Measurements from ENCODE around the gene PCDHGC5.

Gene PCDHGC5

GRCh38 chr5:141484310-141484640 is 4.6 kb upstream of the PCDHGC5 start:
- TF ChIP-seq RARB (CRISPR knock-in tag; IDR thresholded peaks at IDR 0.05) (no peak), BACH2 (CRISPR knock-in tag; IDR thresholded peaks at IDR 0.05; ENCODE audit: borderline replicate concordance) (no peak), ZNF565 (CRISPR knock-in tag; conservative IDR thresholded peaks at IDR 0.05; ENCODE audit: low read depth) (no peak), ESRRG (CRISPR knock-in tag; IDR thresholded peaks at IDR 0.05) (no peak), CSRNP3 (CRISPR knock-in tag; IDR thresholded peaks at IDR 0.05) (no peak), PPARA (CRISPR knock-in tag; IDR thresholded peaks at IDR 0.05; ENCODE audit: borderline replicate concordance) (no peak), OSR1 (CRISPR knock-in tag; IDR thresholded peaks at IDR 0.05) (no peak), ARNTL (CRISPR knock-in tag; IDR thresholded peaks at IDR 0.05; ENCODE audit: borderline replicate concordance, low read depth) (no peak)
- ATAC-seq = no peak

- peak; percentile 23; the same call in 1 of the 3 replicates for ATAC-seq
- TF ChIP-seq TCF4 (CRISPR knock-in tag; IDR thresholded peaks at IDR 0.05; ENCODE audit: borderline replicate concordance) = no peak
- TF ChIP-seq GLIS3 (CRISPR knock-in tag; IDR thresholded peaks at IDR 0.05) = no peak
- no peak for TF ChIP-seq ISL1 (CRISPR knock-in tag; IDR thresholded peaks at IDR 0.05)
- no peak for TF ChIP-seq ZNF70 (CRISPR knock-in tag; IDR thresholded peaks at IDR 0.05)
- TF ChIP-seq ARNTL (CRISPR knock-in tag; IDR thresholded peaks at IDR 0.05; ENCODE audit: borderline replicate concordance, low read depth) = no peak
- TF ChIP-seq ZC3H10 (CRISPR knock-in tag; IDR thresholded peaks at IDR 0.05) = no peak
- no peak for TF ChIP-seq TSHZ2 (CRISPR knock-in tag; IDR thresholded peaks at IDR 0.05)
- TF ChIP-seq SNAI2 (CRISPR knock-in tag; IDR thresholded peaks at IDR 0.05) = no peak
- no peak for TF ChIP-seq CSDC2 (CRISPR knock-in tag; IDR thresholded peaks at IDR 0.05)
Measured at GRCh38 chr5:141484641-141485311, 4.1 kb upstream of the PCDHGC5 start, which contains the start of gene PCDHGC4. PCDHGC4 (plus strand) TSS chr5:141485030; CDS start chr5:141485174, 144 bp downstream.

- TF ChIP-seq GLIS3 (CRISPR knock-in tag; IDR thresholded peaks at IDR 0.05) (no peak), RARB (CRISPR knock-in tag; IDR thresholded peaks at IDR 0.05) (no peak), ISL1 (CRISPR knock-in tag; IDR thresholded peaks at IDR 0.05) (no peak), SNAI2 (CRISPR knock-in tag; IDR thresholded peaks at IDR 0.05) (no peak), ARNTL (CRISPR knock-in tag; IDR thresholded peaks at IDR 0.05; ENCODE audit: borderline replicate concordance, low read depth) (no peak), ZNF8 (CRISPR knock-in tag; IDR thresholded peaks at IDR 0.05) (no peak), PPARA (CRISPR knock-in tag; IDR thresholded peaks at IDR 0.05; ENCODE audit: borderline replicate concordance) (no peak), TSHZ2 (CRISPR knock-in tag; IDR thresholded peaks at IDR 0.05) (no peak), ZFP30 (CRISPR knock-in tag; IDR thresholded peaks at IDR 0.05) (no peak)
- ATAC-seq = no peak
Measured at GRCh38 chr5:141485321-141486055, 3.4 kb upstream of the PCDHGC5 start.

- ATAC-seq = no peak
- TF ChIP-seq CSDC2 (CRISPR knock-in tag; IDR thresholded peaks at IDR 0.05) (no peak), ZNF70 (CRISPR knock-in tag; IDR thresholded peaks at IDR 0.05) (no peak), ZNF8 (CRISPR knock-in tag; IDR thresholded peaks at IDR 0.05) (no peak), TOX (CRISPR knock-in tag; IDR thresholded peaks at IDR 0.05; ENCODE audit: borderline replicate concordance) (no peak), ESRRG (CRISPR knock-in tag; IDR thresholded peaks at IDR 0.05) (no peak), CREB5 (CRISPR knock-in tag; IDR thresholded peaks at IDR 0.05; ENCODE audit: low read depth) (no peak), ZFP30 (CRISPR knock-in tag; IDR thresholded peaks at IDR 0.05) (no peak), GLIS3 (CRISPR knock-in tag; IDR thresholded peaks at IDR 0.05) (no peak), ARNTL (CRISPR knock-in tag; IDR thresholded peaks at IDR 0.05; ENCODE audit: borderline replicate concordance, low read depth) (no peak), ZC3H10 (CRISPR knock-in tag; IDR thresholded peaks at IDR 0.05) (no peak), TCF4 (CRISPR knock-in tag; IDR thresholded peaks at IDR 0.05; ENCODE audit: borderline replicate concordance) (no peak), TSHZ2 (CRISPR knock-in tag; IDR thresholded peaks at IDR 0.05) (no peak), ZNF565 (CRISPR knock-in tag; conservative IDR thresholded peaks at IDR 0.05; ENCODE audit: low read depth) (no peak)
Measured at GRCh38 chr5:141486091-141486490, 2.8 kb upstream of the PCDHGC5 start.

Data from SK-N-SH treated with all-trans-retinoic acid at 6 μM for 48 hours (cell line).